Measurements from ENCODE around the gene ASB11. TPM values are rescaled to one million over a fixed set of nuclear protein-coding genes. Genes with fewer than 3 reads are reported as not detected.
A peak's percentile ranks its signal among the peaks of the same experiment; 100 is the strongest.

Gene ASB11
- total RNA-seq, 1 donor from 2014 or later, result not detected

DNA sequence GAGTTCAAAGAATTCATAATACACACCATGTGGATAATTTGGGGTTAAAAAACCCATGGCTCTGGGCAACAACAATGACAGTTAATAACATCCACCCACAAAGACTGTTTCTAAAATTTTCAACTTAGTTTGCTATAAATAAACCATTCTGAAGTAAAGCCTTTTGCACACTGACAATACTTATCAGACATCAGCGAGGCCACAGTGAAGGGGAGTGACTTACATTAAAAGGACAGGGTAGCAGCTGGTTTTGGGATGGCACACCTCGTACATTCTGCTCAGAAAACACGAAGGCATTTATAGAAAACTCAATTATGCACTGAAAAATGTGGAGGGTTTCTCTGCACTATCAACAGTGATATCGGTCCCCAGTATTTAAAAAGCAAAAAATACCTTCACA is 4.9 kb upstream of the ASB11 start:
- Histone ChIP-seq H3K4me1 (ENCODE audit: insufficient read depth, low read length) (no peaks in the 10 kb centered on the region), H3K79me2 (ENCODE audit: insufficient read depth, low read length) (no peaks in the 10 kb centered on the region), H3K36me3 (ENCODE audit: insufficient read depth, low read length) (no peaks in the 10 kb centered on the region), H3K9ac (ENCODE audit: low read length) (no peak overlapping the region), H3K9me3 (ENCODE audit: insufficient read depth, low read depth, low read length) (no peaks in the 10 kb centered on the region), H4K20me1 (ENCODE audit: insufficient read depth, low read length) (no peaks in the 10 kb centered on the region), H3K27me3 (ENCODE audit: insufficient read depth, low read length) (no peaks in the 10 kb centered on the region), H3K4me3 (ENCODE audit: insufficient read depth, low read depth, low read length) (no peak overlapping the region), H3K4me2 (ENCODE audit: low read length) (no peak overlapping the region), H3K27ac (ENCODE audit: low read depth, low read length) (no peak overlapping the region), H2AFZ (ENCODE audit: low read depth, low read length) (no peak overlapping the region)
- Mint-ChIP-seq H3K36me3 (ENCODE audit: low read depth, unreplicated experiment) (no peaks in the 10 kb centered on the region), H3K27ac (ENCODE audit: unreplicated experiment) (no peak overlapping the region), H3K27me3 (ENCODE audit: low read depth, unreplicated experiment) (no peaks in the 10 kb centered on the region), H3K4me1 (ENCODE audit: low read depth, unreplicated experiment) (no peaks in the 10 kb centered on the region), H3K4me3 (ENCODE audit: unreplicated experiment) (no peak overlapping the region), H3K9me3 (ENCODE audit: unreplicated experiment) (no peaks in the 10 kb centered on the region)
- DNase-seq (ENCODE audit: low read depth) (no peak), FAIRE-seq (peak; percentile 97)
- TF ChIP-seq CTCF (IDR thresholded peaks at IDR 0.05; ENCODE audit: insufficient read depth, low read depth, low read length) (no peak), EZH2 (IDR thresholded peaks at IDR 0.05; ENCODE audit: insufficient read depth, low read length) (no peak)

GRCh38 chrX:15319075-15319474 is 3.6 kb upstream of the ASB11 start:
- no peaks in the 10 kb centered on the region for H3K4me1 ChIP-seq (ENCODE audit: insufficient read depth, low read length)
- Mint-ChIP-seq H3K27ac (ENCODE audit: unreplicated experiment) (no peak overlapping the region), H3K36me3 (ENCODE audit: low read depth, unreplicated experiment) (no peaks in the 10 kb centered on the region), H3K4me3 (ENCODE audit: unreplicated experiment) (no peak overlapping the region), H3K27me3 (ENCODE audit: low read depth, unreplicated experiment) (no peaks in the 10 kb centered on the region), H3K4me1 (ENCODE audit: low read depth, unreplicated experiment) (no peaks in the 10 kb centered on the region), H3K9me3 (ENCODE audit: unreplicated experiment) (no peaks in the 10 kb centered on the region)
- FAIRE-seq (peak; percentile 96), DNase-seq (ENCODE audit: low read depth) (no peak)
- H3K4me2 ChIP-seq (ENCODE audit: low read length), result no peak overlapping the region
- no peaks in the 10 kb centered on the region for H3K9me3 ChIP-seq (ENCODE audit: insufficient read depth, low read depth, low read length)
- H4K20me1 ChIP-seq (ENCODE audit: insufficient read depth, low read length), result no peaks in the 10 kb centered on the region
- no peak overlapping the region for H3K9ac ChIP-seq (ENCODE audit: low read length)
- no peaks in the 10 kb centered on the region for H3K36me3 ChIP-seq (ENCODE audit: insufficient read depth, low read length)
- no peaks in the 10 kb centered on the region for H3K27me3 ChIP-seq (ENCODE audit: insufficient read depth, low read length)
- TF ChIP-seq EZH2 (IDR thresholded peaks at IDR 0.05; ENCODE audit: insufficient read depth, low read length) (no peak), CTCF (IDR thresholded peaks at IDR 0.05; ENCODE audit: insufficient read depth, low read depth, low read length) (no peak)
- H3K27ac ChIP-seq (ENCODE audit: low read depth, low read length), result no peak overlapping the region
- H2AFZ ChIP-seq (ENCODE audit: low read depth, low read length), result no peak overlapping the region
- no peaks in the 10 kb centered on the region for H3K79me2 ChIP-seq (ENCODE audit: insufficient read depth, low read length)
- no peak overlapping the region for H3K4me3 ChIP-seq (ENCODE audit: insufficient read depth, low read depth, low read length)

GRCh38 chrX:15314472-15314871 is 968 bp downstream of the ASB11 start:
- Histone ChIP-seq H2AFZ (ENCODE audit: low read depth, low read length) (no peak overlapping the region), H3K4me1 (ENCODE audit: insufficient read depth, low read length) (no peaks in the 10 kb centered on the region), H3K27ac (ENCODE audit: low read depth, low read length) (no peak overlapping the region), H3K9ac (ENCODE audit: low read length) (no peak overlapping the region), H3K79me2 (ENCODE audit: insufficient read depth, low read length) (no peaks in the 10 kb centered on the region), H3K9me3 (ENCODE audit: insufficient read depth, low read depth, low read length) (no peaks in the 10 kb centered on the region), H3K36me3 (ENCODE audit: insufficient read depth, low read length) (no peaks in the 10 kb centered on the region), H3K4me2 (ENCODE audit: low read length) (no peak overlapping the region), H3K4me3 (ENCODE audit: insufficient read depth, low read depth, low read length) (no peak overlapping the region), H4K20me1 (ENCODE audit: insufficient read depth, low read length) (no peaks in the 10 kb centered on the region), H3K27me3 (ENCODE audit: insufficient read depth, low read length) (no peaks in the 10 kb centered on the region)
- no peaks in the 10 kb centered on the region for H3K36me3 Mint-ChIP-seq (ENCODE audit: low read depth, unreplicated experiment)
- FAIRE-seq (no peak), DNase-seq (ENCODE audit: low read depth) (no peak)
- H3K9me3 Mint-ChIP-seq (ENCODE audit: unreplicated experiment), result no peaks in the 10 kb centered on the region
- no peaks in the 10 kb centered on the region for H3K4me1 Mint-ChIP-seq (ENCODE audit: low read depth, unreplicated experiment)
- no peak overlapping the region for H3K27ac Mint-ChIP-seq (ENCODE audit: unreplicated experiment)
- no peak for TF ChIP-seq CTCF (IDR thresholded peaks at IDR 0.05; ENCODE audit: insufficient read depth, low read depth, low read length)
- TF ChIP-seq EZH2 (IDR thresholded peaks at IDR 0.05; ENCODE audit: insufficient read depth, low read length), result no peak
- H3K27me3 Mint-ChIP-seq (ENCODE audit: low read depth, unreplicated experiment), result no peaks in the 10 kb centered on the region
- H3K4me3 Mint-ChIP-seq (ENCODE audit: unreplicated experiment), result no peak overlapping the region
